NCI-H2107 (cell line): ENCODE data around the gene THSD7B.

Source experiments
- DNase-seq: peaks from one replicate; lab custom pipeline; 2025; lab: John Stamatoyannopoulos, UW

THSD7B gene

DNA sequence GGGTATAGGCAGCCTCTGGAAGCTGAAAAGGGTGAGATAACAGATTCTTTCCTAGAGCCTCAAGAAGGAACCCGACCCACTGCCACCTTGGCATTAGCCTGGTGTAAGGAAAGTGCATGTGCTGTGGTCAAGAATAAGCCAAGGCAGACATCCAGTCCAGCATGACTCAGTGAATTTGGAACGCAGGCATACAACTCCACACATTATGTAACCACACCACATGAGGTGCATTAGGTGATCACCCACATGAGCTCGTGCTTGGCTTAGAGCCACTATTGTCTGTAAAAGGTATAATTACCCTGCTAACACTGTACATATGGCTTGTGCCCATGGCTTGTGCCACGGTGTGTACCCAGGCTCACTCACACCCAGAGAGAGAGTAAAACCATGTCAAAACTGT lies 615.3 kb downstream of the THSD7B start:
- no peak for DNase-seq

DNA sequence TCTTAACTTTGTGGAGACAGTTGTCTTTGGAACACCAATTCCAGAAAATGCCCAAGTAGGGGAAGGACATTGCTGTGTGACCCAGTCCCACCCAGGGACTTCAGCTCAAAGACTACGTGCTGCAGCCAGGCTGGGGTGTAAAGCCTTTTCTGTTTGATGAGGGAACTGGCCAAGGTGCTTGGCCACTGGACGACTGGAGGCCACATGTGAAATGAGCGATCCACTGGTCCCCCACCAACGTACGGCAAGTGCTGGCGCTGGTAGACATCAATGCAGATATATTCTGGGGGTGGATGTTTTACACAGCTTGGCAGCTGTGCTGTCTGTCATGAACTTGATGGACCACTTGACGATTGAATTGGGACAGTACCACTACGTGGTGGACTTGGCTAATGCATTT lies 616.4 kb downstream of the THSD7B start:
- no peak for DNase-seq

DNA sequence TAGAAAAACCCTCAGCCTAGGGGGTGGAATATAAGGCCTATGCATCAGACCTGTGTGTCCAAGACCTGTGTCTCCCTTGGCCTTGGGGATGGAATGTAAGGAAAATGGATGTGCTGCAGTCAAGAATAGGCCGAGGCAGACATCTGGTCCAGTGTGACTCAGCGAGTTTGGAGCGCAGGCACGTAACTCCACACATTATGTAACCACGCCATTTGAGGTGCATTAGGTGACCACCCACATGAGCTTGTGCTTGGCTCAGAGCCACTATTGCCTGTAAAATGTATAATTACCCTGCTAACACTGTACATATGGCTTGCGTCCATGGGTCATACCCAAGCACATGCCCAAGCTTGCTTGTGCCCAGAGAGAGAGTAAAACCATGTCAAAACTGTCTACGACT lies 618.0 kb downstream of the THSD7B start:
- no peak for DNase-seq

DNA sequence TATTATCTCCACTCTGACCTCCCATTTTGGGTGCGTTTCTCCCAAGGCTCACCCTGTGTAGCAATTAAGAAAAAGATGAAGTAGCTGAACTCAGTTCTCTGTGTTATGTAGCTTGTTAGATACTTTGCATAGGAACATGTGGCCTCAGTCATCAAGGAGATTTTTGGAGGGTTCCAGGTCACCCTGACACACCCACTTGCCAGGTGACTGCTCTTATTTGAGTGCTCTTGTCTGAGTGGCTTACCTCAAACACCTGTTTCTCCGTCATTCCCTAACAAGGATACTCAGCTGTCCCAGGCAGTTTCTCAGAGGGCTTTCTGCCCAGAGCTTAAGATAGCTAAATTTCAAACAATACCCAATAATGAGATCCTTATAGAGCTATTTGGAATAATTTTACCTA lies 621.7 kb downstream of the THSD7B start:
- no peak for DNase-seq

GRCh38 chr2:137405496-137405895 lies 640.2 kb downstream of the THSD7B start:
- DNase-seq: no peak

- no peak for DNase-seq
Measured at GRCh38 chr2:137411585-137411984, 646.2 kb downstream of the THSD7B start.

- no peak for DNase-seq
Measured at GRCh38 chr2:137420744-137421143, 655.4 kb downstream of the THSD7B start.

- DNase-seq: no peak
Measured at GRCh38 chr2:137435162-137435561, 669.8 kb downstream of the THSD7B start.

DNA sequence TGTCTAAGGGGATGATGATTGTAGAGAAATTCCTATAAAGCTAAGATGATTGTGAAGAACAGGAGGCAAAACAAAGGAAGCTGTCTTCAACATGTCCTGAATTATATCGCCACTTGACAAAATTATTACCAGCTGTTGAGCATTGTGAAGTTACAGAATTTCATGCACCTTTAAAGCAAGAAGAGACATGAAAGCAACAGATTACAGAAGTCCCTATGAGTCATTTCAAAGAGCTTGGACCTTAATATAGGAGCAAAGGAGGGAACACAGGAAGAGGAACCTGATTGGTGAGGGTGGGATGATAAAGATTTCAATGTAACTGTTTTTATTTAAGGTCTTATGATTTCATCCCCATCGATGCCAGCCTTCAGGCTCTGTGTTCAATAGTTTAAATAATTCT lies 672.0 kb downstream of the THSD7B start:
- DNase-seq: no peak

DNA sequence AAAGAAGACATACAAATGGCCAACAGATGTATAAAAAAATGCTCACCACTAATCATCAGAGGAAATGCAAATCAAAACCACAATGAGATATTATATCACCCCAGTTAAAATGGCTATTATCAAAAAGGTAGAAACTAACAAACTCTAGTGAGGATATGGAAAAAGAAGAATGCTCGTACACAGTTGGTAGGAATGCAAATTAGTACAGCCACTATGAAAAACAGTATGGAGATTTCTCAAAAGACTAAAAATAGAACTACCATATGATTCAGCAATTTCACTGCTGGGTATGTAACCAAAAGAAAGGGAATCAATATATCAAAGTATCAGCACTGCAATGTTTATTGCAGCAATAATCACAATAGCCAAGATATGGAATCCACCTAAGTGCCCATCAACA lies 679.6 kb downstream of the THSD7B start:
- no peak for DNase-seq

DNA sequence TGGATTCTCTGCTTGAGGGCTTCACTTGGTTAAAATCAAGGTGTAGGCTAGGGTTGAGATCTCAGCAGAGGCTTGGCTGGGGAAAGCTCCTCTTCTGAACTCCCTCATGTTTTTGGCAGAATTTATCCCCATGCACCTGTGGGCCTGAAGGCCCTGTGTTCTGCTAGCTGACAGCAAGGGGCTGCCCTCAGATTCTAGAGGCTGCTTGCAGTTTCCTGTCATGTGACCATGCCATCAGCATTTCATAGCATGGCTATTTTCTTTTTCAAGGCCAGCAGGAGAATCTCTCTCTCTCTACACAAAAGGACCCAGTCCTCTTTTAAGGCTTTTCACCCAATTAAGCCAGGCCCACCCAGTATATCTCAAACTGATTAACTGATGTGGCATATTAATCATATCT lies 684.1 kb downstream of the THSD7B start:
- DNase-seq: no peak

DNA sequence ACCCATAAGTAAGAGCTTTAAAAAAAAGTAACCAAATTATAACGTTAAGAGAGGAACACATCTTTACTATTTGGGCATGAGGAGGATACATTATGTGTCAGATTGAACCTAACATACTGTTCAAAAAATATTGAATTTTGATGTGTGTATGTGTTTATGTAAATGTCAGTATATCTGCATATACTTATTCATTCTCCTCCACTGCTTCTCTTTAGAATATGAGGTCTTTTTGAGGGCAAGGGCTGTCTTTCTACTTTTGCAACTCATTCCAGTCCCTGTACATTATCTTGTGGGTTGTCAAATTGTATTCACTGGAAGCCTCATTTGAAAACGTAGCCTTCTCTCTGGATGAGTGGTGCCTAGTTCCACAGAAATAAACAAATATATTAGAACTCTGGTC lies 689.5 kb downstream of the THSD7B start:
- no peak for DNase-seq

GRCh38 chr2:137467246-137467862 lies 702.0 kb downstream of the THSD7B start:
- no peak for DNase-seq

- DNase-seq: no peak
Measured at GRCh38 chr2:137493261-137493660, 727.9 kb downstream of the THSD7B start.

DNA sequence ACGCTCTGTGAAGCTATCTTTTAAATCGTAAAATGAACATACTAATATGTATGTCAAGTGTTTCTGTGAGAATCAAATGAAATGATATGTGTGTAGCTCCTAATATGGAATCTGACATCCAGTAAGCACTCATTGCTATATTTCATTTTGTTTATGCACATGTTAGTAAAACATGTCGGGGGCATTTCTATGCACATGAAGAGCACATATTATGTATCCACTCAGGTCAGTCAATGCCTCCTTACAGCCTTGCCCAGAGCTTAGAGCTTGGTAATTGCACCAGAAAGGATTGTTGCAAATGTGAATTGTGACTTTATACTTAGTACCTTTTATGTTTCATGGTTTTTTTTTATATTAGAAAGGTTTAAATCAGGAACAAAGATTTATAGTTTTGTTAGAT lies 735.3 kb downstream of the THSD7B start:
- no peak for DNase-seq

DNA sequence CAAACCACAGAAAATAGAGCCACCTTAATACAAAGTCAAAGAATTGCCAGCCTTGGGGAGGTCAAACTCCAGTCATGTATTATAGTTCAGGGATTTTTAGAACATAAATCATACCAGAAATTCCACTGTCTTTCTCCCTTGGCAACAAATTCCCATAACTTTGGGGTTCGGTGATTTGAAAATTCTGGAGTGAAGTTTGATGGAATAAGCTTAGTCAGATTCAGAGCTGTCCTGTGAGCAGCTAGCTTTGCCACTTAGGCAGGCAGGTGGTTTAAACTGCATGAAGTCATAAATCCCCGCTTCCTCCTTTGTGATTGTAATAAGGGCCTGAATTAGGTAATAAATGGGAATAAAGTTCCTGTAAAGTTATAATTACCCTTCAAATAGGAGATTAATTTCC lies 741.9 kb downstream of the THSD7B start:
- no peak for DNase-seq

DNA sequence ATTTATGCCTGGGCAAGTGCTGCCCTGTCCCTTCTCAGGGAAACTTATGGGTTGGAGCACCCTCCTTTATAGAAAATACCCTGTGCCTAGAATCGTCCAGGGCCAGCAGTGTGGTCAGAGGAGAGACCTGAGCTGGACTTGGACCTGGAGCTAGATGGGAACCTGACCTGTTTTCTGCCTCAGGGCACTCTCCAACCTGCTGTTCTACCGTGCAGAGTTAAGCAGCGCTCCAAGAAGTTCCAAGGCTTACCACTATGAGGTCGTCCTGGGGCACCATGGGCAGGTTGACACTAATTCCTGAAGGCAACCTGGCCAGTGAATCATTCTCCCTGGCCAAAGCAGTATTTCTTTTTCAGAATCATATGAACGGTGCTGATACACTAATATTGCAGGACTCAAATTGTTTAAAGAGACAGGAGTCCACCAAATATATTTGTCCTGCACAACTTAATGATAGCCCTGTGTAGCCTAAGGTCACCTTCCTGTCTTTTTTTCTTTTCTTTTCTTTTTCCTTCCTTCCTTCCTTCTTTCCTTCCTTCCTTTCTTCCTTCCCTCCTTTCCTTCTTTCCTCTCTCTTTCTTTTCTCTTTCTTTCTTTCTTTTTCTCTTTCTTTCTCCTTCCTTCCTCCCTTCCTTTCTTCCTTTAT lies 743.5 kb downstream of the THSD7B start:
- DNase-seq: no peak

DNA sequence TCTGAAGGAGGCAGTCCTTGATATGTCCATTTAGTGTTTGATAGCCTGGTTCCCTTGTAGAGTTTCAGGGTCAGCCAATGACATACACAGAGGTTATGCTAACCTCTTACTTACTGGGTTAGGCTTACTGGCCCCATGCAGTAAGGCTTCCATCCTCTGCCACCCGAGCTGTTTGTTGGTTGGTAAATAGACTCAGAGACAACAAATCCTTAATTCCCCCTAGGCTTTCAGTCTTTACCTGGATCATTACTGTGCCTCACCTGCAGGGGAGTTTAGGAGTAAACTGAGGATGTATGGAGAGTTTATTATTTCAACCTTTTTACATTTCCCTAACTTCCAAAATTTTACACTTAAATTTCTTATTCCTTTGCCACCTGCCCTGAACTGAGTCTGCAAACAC lies 746.2 kb downstream of the THSD7B start:
- no peak for DNase-seq

DNA sequence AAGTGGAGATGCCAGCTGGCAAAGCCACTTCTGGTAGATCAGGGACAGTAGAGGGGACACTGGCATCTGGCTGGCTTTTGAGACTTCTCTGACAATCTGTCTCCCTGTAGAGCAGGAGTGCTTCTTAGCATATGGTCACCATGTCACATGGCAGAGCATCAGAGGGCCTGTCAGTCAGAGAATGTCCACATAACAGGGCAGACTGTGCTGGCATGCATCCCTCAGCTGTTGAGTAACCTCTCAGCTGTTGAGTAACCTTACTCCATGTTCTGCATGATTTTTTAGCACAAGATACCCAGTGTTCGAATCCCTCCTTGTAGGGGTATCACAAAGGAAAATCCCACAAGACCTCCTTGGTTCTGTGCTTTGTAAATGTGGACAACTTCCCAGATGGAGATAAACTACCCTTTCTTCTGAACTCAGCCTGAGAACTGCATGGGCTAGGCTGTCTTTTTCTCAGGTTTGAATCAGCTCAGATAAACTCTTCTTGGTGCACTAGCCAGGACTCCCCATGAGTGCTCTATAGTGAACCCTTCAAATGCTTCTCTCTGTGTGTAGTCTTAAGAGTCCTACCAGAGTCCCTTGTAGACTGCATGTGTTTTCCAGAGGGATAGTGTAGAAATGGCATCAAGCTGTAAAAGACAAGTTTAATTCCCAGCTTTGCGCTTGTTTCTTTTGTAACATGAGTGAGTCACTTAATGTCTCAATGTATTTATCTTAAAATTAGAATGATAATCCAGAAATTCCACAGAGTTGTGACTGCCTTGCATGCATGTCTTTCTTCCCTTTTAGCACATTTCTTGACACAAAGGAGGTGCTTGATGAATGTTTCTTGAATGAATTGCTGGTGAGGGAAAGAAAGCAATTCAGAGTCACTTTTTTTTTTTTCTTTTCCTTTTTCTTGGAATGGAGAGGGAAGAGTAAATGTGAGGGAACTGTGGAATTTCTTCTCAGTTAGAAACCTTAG lies 756.6 kb downstream of the THSD7B start:
- no peak for DNase-seq

DNA sequence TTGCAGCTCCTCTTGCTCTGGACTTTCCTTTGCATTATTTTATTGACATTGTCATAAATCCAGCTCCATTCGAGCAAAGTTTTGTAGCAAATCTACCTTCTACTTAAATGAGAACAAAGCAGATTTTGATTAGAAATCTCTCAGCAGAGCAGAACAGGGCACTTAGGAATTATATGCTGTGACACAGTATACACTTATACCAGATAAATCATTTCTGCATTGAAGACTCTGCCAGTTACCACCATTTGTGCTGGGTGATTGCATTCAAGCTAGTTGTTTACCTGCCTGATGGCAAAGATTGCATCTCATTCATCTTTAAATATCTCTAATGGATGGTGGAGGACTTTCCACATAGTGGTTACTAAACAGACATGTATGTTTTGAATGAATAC lies 757.3 kb downstream of the THSD7B start:
- DNase-seq: no peak

DNA sequence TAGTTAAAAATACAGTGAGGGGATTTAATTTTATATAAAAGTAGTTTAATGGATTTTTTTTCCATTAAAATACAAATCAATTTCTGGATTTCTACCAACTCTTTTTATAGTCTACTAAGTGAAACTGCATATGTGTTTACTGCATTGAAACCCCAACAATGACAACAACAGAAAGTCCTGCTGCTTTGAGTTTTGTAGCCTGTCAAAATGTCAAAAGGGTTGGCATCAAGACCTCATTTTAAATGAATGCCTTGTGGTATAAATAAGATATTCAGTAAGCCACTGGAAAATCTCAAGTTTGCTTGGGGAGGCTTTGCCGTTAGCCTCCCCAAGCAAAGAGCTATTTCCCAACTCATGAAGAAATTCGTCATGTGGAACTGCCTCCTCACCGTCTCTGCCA lies 758.6 kb downstream of the THSD7B start:
- no peak for DNase-seq

GRCh38 chr2:137525132-137525531 lies 759.8 kb downstream of the THSD7B start:
- no peak for DNase-seq

GRCh38 chr2:137525641-137526190 lies 760.4 kb downstream of the THSD7B start:
- DNase-seq: no peak
